ENCODE data around the gene WFDC10A. TPM values are rescaled to one million over a fixed set of nuclear protein-coding genes. Genes with fewer than 3 reads are reported as not detected.
"Not testable (repeated sequence)": the region's sequence is repeated elsewhere in the genome, so short reads cannot be mapped to it uniquely, and the experiment has no call there.

WFDC10A gene
- not detected for total RNA-seq
- polyA plus RNA-seq = not detected

DNA sequence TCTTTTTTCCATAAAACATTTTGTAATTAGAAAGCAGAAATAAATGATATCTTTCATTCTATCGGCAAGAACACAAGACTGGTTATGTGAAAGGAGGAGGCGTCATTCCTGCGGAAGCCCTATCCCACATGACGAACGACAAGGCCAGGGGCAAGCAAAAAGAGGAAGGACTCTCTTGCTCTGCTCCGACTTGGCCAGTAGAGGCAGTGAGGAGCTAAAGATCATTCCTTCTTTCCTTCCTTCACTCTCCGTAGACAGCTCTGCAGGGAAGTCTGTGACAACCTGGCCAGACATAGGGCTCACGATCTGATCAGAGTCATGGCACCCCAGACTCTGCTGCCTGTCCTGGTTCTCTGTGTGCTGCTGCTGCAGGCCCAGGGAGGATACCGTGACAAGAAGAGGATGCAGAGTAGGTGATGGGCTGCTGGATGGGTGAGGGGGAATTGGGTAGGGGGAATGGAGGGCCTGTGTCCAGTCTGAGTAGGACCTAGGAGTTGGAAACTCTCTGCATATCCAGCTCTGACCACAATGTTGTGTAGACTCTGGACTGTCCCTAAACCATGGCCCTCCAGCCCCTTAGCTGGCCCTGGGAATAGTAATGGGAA lies at the start of gene WFDC10A:
WFDC10A (plus strand) TSS at position 244 of the 605 bp plus-strand sequence; CDS start at position 319, 75 bp downstream.
- 11 to 13% methylated on average over 9 of the region's 9 CpGs for WGBS, 2 donors
- TF ChIP-seq, protein P1, sequence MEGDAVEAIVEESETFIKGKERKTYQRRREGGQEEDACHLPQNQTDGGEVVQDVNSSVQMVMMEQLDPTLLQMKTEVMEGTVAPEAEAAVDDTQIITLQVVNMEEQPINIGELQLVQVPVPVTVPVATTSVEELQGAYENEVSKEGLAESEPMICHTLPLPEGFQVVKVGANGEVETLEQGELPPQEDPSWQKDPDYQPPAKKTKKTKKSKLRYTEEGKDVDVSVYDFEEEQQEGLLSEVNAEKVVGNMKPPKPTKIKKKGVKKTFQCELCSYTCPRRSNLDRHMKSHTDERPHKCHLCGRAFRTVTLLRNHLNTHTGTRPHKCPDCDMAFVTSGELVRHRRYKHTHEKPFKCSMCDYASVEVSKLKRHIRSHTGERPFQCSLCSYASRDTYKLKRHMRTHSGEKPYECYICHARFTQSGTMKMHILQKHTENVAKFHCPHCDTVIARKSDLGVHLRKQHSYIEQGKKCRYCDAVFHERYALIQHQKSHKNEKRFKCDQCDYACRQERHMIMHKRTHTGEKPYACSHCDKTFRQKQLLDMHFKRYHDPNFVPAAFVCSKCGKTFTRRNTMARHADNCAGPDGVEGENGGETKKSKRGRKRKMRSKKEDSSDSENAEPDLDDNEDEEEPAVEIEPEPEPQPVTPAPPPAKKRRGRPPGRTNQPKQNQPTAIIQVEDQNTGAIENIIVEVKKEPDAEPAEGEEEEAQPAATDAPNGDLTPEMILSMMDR (IDR thresholded peaks at IDR 0.05) = peak; percentile 27 to 56 (median 51)
- Histone ChIP-seq H3K27ac (no peak within 1 kb of the TSS), H3K36me3 (no peaks in the 10 kb centered on the region), H3K4me1 (peaks cover 0 to 3% (median 0%) of the 10 kb centered on the region in 3 donors), H3K9me3 (no peaks in the 10 kb centered on the region), H3K4me3 (no peak within 1 kb of the TSS), H3K27me3 (no peaks in the 10 kb centered on the region)
- ATAC-seq = peak; percentile 69 to 96 (median 92)
- intact Hi-C loops (cut with DNase I) = no loop called here
- DNase-seq = peak in 3 of 6 donors; percentile 23 to 30 (median 29)
- no peak for FAIRE-seq

DNA sequence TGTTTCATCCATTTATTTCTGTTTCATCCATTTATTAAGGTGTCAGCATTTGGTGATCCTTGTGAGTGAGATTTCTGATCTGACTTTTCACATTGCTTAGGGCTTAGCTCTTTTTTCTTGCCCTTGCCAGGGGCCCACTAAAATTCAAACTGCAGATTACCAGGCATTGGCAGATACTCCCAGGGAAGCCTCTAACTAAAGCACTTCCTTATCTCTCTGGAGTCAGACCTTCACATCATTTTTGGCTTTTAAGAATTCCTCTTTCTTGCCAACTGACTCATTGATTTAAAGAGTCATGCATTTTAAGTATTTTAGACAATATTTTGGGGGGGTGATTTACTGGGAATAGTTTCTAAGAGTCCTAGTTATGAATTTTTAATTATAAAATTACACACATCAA lies 47.8 kb upstream of the WFDC10A start:
- ATAC-seq (no peak), DNase-seq (no peak), FAIRE-seq (no peak)
- H3K4me1 ChIP-seq = no peaks in the 10 kb centered on the region
- TF ChIP-seq, protein P1 (IDR thresholded peaks at IDR 0.05) = no peak
- H3K9me3 ChIP-seq = no peaks in the 10 kb centered on the region
- H3K27ac ChIP-seq = no peak overlapping the region
- H3K27me3 ChIP-seq = no peaks in the 10 kb centered on the region
- H3K36me3 ChIP-seq = no peaks in the 10 kb centered on the region
- H3K4me3 ChIP-seq = no peak overlapping the region
- intact Hi-C loops (cut with DNase I) = no loop called here

DNA sequence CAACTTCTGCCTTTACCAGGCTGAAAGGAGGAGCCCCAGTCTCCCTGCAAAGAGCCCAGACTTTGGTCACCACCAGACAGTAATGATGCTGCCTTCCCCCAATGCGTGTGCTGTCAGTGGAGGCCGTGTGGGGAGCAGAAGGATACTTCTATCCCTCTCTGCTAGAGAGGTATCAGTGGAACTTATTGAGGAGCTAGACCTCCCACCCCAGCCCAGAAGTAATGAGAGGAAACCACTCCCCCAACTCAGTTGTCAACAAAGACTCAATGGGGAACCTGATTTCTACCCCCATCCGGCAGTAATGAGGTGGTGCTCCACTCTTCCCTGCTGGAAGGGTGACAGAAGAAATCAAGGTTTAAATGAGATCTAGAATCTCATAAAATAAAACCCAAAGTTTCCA lies 46.0 kb upstream of the WFDC10A start:
- Histone ChIP-seq H3K4me3 (no peak overlapping the region), H3K4me1 (no peaks in the 10 kb centered on the region), H3K27ac (no peak overlapping the region), H3K36me3 (no peaks in the 10 kb centered on the region), H3K9me3 (no peaks in the 10 kb centered on the region), H3K27me3 (no peaks in the 10 kb centered on the region)
- ATAC-seq (no peak), FAIRE-seq (no peak), DNase-seq (no peak)
- TF ChIP-seq, protein P1 (IDR thresholded peaks at IDR 0.05) = no peak
- intact Hi-C loops (cut with DNase I) = no loop called here
- WGBS, 2 donors = 70 to 79% methylated on average over 3 of the region's 3 CpGs

DNA sequence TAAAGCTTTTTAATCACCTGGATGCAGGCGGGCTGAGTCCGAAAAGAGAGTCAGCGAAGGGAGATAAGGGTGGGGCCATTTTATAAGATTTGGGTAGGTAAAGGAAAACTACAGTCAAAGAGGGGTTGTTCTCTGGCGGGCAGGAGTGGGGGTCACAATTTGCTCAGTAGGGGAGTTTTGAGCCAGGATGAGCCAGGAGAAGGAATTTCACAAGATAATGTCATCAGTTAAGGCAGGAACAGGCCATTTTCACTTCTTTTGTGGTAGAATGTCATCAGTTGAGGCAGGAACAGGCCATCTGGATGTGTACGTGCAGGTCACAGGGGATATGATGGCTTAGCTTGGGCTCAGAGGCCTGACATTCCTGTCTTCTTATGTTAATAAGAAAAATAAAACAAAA lies 45.2 kb upstream of the WFDC10A start:
- DNase-seq; H3K27me3 ChIP-seq; FAIRE-seq; H3K9me3 ChIP-seq; intact Hi-C loops (cut with DNase I); ATAC-seq; H3K4me1 ChIP-seq; H3K36me3 ChIP-seq; H3K27ac ChIP-seq; H3K4me3 ChIP-seq: not testable (repeated sequence)
- WGBS, 2 donors = 83 to 91% methylated on average over 5 of the region's 5 CpGs

DNA sequence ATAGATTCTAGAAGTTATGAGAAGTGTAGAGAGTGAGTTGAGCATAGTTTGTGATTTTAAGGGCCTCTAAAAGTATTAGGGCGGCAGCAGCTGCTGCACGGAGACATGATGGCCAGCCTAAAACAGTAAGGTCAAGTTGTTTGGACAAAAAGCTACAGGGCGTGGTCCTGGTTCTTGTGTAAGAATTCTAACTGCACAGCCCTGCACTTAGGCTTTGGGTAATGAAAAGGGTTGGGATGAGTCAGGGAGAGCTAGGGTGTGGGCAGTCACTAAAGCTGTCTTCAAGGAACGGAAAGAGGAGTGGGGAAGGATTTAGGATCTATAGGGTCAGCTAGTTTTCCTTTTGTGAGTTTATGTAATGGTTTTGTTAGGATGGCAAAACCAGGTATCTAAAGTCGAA lies 43.6 kb upstream of the WFDC10A start:
- H3K9me3 ChIP-seq; H3K36me3 ChIP-seq; ATAC-seq; H3K4me3 ChIP-seq; H3K27ac ChIP-seq; intact Hi-C loops (cut with DNase I); H3K27me3 ChIP-seq; DNase-seq; H3K4me1 ChIP-seq; FAIRE-seq: not testable (repeated sequence)
- 89 to 92% methylated on average over 5 of the region's 5 CpGs for WGBS, 2 donors

DNA sequence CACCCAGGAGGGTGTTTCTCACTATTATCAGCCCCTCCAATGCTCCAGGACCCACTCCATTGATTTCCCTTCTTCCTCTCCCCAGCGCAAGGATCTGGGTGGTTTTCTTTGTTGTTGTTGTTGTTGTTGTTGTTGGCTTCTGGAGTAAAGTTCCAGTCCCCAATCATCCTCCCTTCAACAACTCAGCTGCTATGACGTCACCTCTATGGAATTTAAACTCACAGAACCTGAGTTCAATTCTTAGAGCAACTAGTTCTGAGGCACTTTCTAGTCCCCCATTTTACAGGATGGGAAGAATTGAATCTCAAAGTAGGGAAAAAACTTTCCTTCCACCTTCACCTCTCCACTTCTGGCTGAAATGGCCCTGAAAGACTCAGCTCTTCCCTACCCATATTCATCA lies 40.7 kb upstream of the WFDC10A start:
- WGBS, 2 donors = 76 to 86% methylated on average over 2 of the region's 2 CpGs
- Histone ChIP-seq H3K36me3 (no peaks in the 10 kb centered on the region), H3K27ac (no peak overlapping the region), H3K4me1 (no peaks in the 10 kb centered on the region), H3K9me3 (no peaks in the 10 kb centered on the region), H3K27me3 (no peaks in the 10 kb centered on the region), H3K4me3 (no peak overlapping the region)
- no peak for FAIRE-seq
- TF ChIP-seq, protein P1 (IDR thresholded peaks at IDR 0.05) = no peak
- intact Hi-C loops (cut with DNase I) = no loop called here
- no peak for DNase-seq
- ATAC-seq = no peak
